Anterior cingulate cortex (tissue), 58 donors: ENCODE data around the gene CMIP.

ENCODE experiments used
- DNase-seq, 58 donors: peaks; one replicate each; lab custom pipeline; 2025; lab: John Stamatoyannopoulos, UW

Gene CMIP

DNA sequence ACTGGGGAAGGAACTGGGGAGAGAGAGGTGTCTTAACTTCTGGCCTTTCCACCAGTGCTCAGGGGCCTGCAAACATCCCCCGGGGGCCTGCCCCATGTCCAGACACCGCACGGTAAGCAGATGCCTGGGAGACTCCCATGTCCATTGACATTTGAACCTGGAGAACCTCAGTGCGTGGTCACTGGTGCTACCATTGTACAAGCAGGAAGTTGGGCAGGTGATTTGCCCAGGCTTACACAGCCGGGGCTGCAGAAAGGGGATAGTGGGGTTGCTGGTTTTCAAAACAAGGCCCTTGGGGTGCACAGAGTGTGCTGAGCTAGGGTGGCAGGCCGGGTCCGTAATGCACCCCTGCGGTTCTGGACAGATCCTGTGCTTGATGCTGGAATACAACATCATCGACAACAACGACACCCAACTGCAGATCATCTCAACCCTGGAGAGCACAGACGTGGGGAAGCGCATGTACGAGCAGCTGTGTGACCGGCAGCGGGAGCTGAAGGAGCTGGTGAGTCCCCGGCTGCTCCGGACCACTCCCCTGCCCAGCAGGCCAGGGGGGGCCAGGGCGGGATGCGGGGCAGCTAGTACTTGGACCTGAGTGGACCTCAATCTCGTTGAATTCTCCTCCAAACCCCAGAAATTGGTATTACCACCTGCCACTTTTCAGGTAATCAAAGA lies 256.8 kb downstream of the CMIP start:
- DNase-seq, result no peak

DNA sequence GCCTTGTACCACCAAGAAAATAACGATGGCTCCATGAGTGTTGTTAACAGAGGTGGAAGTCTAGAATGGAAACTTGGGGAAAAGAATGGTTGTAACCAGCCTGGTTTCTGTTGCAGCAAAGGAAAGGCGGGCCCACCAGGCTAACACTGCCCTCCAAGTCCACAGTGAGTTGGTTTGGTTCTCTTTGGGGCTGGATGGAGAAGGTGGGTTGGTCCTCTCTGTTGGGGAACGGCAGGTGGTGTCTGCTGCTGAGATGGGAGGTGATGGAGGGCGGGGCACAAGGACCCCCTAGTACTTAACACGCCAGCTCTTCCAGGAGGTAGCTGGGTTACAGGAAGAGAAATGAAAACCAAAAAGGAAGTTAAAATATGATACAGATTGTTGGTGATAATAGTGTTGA lies 257.9 kb downstream of the CMIP start:
- no peak for DNase-seq

DNA sequence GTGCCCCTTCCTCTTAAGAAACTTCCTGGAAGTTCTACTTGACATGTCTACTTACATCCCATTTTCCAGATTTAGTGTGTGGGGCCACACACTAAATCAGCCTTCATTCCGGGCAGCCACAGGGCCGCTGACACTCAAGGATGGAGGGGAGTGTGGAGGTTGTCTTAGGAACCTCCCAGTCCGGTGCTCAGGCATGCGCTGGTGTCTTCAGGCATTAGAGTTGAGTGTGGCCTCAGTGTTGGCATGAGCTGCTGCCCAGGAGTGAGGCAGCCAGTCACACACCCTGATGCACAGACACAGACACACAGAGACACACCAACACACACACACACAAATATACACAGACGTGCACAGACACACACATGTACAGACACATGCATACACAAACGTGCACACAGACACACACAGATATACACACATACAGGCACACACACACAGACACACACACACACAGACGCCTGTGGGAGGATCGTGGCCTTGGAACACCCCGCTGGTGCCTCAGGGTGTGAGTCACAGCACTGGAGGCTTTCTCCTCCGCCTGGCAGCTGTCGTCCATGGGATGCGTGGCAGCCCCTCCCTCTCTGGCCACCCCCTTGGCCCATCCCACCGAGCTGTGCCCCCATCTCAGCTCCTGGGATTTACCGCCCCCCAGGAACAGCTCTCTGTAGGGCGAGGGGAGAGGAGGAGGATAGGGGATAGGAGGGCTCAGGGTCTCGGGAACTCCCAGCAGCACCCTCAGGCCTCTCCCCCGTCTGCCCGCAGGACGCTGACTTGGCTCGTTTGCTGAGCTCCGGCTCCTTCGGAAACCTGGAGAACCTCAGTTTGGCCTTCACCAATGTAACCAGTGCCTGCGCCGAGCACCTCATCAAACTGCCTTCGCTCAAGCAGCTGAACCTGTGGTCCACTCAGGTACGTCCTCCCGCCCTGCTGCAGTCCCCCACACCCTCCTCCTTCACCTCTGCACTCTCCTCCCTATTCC lies 258.9 kb downstream of the CMIP start:
- DNase-seq, result peak in 2 of 58 donors; percentile 8 to 10

DNA sequence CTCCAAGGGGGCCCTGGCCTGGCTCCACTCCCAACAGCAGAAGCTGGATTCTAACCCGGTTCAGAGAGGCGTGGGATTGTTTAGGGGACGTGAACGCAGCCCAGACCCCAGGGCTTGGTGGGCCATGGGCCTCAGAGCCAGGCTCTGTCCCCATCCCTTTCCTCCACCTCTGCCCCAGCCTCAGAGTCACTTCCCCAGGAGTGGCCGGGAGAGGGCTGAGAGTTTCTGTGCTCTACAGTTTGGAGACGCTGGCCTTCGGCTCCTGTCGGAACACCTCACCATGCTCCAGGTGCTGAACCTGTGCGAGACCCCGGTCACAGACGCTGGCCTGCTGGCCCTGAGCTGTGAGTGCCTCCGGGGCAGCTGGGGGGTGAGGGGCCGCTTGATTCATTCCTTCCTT lies 260.7 kb downstream of the CMIP start:
- DNase-seq, result no peak

DNA sequence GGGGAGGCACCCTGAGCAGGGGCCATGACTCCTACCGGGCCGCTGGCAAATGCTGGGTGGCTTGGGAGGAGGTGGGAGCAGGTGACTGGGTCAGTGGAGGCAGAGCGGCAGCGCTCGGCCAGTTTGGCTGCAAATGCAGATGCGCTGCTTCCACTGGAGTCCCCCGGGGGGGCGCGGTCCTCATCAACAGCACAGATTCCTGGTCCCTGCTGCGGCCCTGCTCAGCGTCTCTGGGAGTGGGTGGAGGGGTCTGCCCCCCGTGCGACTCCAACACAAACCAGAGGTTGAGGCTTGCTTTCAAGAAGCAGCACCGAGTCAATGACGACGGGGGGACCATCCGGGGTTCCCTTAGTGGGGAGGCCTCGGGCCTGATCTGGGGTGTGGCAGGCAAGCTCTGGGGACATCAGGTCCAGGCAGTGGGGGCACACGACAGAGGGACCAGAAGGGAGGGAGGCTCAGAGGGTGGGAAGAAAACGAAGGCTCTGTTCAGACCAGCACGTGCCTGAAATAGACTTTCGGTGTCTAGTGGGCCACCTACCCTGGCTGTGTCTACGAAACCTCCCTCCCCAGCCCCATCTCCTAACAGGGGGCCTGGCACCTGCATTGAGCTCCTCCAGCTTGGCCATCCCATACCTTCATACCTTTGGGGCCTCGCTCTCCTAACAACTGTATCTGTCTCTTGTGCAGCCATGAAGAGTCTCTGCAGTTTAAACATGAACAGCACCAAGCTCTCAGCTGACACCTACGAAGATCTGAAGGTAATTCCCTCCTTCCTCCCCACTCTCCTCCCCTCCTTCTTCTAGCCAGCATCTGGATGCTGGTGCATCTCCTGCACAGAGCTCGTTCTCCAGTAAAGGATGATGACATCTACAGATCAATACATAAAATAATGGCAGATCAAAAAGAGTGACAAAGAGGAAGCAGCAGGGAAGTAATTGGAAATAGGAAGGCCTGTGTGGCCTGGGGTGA lies 262.0 kb downstream of the CMIP start:
- no peak for DNase-seq

DNA sequence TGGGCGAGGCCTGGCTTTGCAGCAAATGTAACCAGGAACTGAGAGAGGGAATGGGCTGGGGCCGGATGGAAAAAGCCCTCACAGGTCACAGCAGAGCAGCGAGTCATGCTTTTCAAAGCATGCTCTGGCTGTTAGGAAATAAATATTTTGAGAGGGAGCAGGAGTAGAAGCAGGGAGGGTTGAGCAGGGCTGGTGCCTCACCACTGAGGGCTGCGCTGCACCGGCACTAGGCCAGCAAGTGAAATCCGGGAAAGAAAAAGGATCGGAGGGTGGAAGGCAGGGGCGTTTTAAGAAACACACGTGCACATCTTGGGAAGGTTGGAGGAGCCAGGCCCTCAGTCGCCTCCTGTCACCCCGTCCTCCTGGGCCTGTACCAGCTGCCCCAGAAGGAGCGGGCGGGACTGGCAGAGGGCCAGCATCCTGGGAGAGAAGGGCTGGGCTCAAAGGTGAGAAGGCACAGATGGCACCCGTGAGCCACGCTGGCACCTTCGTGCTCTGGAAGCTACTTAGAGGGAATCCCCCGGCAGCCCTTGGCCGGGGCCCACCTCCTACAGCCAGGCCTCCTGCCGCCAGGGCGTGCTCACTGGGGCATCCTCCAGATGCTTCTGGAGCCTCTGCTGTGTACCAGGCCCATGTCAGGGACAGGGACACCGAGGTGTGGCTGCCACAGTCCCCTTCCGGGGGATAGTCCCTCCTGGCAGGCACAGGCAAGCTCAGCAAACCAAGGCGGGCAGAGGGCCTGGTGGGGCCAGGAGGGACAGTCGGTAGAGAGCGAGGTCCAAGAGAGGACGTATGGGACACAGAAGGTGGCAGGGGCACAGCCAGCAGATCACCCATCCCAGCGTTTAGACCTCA lies 263.0 kb downstream of the CMIP start:
- peak in 12 of 58 donors; percentile 18 to 67 (median 32) for DNase-seq

DNA sequence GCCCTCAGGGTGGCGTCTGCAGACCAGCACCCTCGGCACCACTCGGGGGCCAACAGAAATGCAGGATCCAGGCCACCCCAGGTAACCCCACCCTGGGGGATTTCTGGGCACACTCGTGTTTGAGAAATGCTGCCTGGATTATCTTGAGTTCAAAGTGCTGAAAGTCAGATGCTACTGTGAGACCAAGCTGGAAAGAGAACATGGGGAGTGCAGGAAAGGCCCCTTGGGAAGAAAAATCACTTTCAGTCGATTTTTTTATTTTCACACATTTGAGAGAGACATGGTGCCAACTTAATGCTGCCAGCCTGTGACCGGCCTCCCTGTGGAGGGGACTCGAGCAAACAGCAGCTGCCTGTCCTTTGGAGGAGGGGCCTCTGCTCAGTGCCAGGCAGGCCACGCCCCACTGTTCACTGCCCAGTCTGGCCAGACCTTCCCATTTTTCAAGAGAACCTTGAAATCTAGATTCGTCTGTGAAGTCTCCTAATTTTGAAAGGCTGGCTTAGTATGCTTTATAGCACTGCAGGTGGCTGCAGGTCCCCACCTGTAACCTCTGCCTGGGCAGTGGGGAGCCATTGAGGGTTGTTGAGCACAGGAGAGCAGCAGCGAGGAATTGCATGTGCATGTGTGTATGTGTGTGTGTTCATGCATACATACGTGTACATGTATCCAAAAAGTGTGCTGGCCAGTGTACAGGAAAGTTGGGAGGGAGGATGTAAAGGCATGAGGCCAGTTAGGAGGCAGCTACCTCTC lies 263.8 kb downstream of the CMIP start:
- peak in 43 of 58 donors; percentile 11 to 78 (median 32) for DNase-seq

DNA sequence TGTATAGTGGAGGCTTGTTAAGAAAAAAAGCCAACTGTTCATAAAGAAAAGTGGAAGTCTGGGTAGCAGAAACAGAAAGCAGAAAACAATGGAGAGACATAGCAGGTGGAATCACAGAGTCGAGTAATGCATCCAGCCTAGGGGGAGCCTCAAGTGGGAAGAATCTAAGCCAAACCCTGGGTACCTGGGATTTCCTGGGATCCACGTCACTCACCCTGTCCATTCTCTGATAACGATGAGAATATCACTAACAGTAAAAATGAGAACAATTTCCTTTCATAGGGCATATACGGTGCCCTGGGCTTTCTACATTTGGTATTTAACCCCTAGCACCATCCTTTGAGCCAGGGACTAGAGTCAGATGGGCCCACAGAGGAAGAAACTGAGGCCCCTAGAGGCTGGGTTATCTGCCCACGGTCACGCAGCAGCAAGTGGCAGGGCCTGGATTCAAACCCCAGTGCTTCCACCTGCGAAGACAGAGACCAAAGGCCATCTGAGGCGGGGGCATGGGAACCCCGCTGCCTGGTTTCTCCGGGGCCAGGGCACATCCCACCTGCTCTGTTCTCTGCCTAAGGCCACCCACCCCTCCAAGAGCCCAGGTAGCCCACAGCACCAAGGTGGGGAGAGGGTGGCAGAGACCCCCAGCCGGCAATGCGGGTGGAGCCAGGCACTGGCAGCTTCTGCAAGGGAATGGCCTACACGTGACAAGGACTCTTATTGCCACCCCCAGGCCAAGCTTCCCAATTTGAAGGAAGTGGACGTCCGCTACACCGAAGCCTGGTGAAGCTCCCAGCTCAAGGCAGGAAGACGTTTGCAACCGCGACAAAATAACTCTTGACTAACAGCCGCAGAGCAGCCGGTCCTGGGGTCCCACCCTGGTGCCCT lies 264.6 kb downstream of the CMIP start:
- no peak for DNase-seq

DNA sequence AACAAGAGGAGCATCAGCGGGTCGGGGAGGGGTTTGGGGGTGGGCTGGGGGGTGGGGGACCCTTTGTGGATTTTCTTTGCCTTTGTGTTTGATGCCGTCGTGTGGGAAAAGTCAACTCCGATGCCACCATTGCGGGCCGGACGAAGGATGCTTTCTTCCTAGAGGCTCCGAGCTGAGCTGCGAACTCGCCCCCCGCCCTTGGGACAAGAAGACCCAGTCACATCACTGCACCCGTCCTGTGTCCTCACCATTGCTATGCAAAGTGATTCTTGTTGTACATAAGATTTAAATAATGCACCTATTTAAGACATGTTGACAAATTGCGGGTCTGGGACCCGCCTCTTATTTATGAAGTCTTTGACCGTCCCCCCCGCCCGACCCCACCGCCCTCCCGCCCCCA lies 265.4 kb downstream of the CMIP start:
- no peak for DNase-seq

DNA sequence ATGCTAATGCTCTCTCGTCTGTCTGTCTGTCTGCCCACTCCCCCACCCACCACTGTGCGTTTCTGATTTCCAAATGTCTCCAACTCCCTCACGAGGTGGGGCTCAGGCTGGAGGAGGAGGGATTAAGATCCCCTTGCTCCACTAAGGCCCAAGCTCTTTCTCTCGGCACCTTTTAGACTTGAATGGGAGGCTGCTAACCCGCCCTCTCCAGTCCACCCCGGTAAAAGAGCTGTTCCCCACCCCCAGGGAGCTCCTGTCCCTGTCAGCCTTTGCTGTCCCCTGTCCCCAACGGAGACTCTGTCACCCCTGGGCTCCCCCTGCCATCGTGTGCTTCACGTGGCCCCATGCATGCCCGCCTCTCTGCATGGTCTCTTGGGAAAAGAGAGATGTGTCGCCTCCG lies 266.0 kb downstream of the CMIP start:
- no peak for DNase-seq

DNA sequence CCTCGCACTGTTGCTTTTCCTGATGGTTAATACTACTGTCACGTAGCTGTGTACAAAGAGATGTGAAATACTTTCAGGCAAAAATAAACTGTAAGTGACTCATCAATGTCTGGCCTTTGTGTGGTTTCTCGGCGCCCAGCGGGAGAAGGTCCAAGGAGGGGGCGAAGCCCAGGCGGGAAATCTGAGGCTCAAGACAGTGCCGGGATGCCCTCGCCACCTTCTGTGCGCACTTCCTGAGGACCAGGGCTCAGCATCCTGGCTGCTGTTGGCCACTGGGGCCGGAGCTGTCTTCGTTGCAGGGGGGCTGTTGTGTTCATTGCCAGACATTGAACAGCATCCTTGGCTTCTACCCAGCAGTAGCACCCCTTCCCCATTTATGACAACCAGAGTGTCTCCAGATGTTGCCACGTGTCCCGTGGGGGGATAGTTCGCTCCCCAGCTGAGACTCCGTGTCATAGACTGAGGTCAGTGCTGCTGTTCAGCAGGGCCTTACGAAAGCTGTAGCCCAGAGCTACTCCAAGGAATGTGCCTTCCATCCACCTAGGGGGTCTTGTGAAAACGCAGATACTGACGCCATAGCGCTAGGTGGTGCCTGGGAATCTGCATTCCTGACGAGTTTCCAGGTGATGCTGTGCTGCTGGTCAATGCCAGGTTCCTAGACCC lies 267.2 kb downstream of the CMIP start:
- DNase-seq, result peak in 7 of 58 donors; percentile 16 to 56 (median 36)

DNA sequence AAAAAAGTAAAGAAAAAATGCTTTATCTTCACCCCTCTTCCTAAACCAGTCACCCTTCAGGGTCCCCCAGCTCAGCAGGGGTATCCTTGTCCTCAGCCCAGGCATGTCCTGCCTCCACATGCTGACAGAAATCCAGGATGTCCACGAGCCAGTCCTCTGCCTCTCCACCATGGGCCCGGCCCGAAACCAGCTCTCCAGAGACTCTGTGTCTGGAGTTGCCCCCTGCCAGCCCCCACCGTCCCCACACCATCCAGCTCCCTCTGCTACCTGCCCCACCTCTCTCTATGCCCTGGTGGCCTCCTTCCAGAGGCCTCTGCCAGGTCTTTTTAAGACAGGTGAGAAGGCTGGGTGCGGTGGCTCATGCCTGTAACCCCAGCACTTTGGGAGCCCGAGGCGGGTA lies 268.1 kb downstream of the CMIP start:
- DNase-seq, result no peak

DNA sequence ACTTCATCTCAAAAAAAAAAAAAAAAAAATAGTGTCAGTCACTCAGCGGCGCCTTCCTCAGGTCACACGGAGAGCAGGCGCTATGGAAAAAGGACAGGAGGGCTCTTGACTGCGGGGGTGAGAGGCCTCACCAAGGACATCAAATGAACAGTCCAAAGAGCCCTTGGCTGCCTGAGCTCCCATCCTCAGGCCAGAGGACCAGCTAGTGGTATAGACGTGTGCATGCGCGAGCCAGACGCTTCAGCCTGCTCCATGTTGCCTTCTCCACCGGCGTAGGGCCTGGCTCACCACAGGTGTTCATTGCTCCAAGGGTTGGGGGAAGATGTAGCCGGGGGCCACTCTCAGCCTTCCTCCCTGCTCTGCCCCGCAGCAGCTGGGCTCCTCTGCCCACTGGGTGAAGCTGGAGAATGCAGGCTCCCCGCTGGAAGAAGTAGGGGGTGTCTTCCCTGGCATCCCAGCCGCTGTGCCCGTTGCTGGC lies 268.7 kb downstream of the CMIP start:
- no peak for DNase-seq

DNA sequence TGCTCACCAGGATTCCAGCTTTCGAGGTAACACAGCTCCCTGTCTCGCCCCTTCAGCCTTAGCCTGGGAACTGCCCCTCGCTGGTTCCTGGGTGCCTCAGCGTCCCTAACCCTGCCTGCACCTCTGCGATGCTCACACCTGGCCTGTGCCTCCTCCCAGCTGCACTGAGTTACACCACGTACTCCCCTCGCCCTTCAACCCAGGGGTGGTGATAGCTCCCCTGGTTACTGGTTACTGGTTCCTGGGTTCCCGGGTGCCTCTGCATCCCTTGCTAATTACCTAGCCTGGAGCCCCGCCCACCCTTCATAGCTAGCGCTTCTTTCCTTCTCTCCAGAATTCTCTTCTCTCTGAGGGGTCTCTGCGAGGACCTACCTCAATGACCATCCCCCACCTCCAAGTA lies 269.2 kb downstream of the CMIP start:
- no peak for DNase-seq

DNA sequence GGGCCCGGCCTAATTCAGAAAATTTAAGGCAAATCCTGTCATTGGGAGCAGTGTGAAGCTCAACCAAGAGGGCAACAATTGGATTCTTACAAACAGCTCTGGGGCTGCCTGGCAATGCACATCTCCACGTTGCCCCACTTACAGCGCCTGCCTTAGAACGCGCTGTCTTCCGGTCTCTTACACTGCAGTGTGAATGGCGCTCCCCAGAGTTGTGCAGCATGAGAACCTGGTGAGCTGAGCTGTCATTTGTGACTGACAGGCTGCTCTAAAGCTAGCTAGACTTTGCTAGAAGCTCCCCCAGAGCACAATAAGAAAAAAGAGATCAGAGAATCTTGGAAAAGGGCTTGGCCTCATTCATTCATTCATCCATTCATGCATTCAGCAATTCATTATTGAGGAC lies 270.0 kb downstream of the CMIP start:
- peak in 2 of 58 donors; percentile 11 to 16 for DNase-seq

DNA sequence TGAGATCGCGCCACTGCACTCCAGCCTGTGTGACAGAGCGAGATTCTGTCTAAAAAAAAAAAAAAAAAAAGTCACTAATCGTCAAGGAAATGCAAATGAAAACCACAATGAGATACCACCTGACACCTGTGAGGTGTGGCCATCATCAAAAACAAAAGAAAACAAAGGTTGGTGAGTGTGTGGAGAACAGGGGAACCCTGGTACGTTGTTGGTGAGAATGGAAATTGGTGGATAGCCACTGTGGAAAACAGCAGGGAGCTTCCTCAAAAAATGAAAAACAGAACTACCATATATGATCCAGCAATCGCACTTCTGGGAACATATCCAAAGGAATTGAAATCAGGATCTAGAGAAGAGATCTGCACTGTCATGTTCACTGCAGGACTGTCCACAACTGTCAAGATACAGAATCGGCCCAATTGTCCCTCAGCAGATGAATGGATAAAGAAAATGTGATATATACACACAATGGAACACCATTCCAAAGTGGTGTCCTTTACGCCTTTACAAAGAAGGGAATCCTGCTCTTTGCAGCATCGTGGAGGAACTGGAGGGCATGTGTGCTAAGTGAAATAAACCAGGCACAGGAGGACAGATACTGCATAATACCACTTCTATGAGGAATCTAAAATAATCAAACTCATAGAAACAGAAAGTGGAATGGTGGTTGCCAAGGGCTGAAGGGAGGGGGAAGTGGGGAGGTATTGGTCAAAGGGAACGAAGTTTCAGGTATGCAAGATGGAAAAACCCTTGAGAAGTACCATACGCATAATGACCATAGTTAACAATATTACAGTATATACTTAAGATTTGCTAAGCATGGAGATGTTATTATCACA lies 271.0 kb downstream of the CMIP start:
- no peak for DNase-seq
